GM19468 (cell line): Measurements from ENCODE around the gene CCDC18.
"Not testable (repeated sequence)": the region's sequence is repeated elsewhere in the genome, so short reads cannot be mapped to it uniquely, and the experiment has no call there.

Source experiments
- ATAC-seq: cut with Tn5 transposase; IDR thresholded peaks from one replicate; pipeline ENCODE4 v1.9.1; 2021; ENCODE audit warnings: mild to moderate bottlenecking, moderate library complexity, moderate number of reproducible peaks; ENCODE audit not compliant: unreplicated experiment; ENCODE audit errors: extremely low read depth

Gene CCDC18

DNA sequence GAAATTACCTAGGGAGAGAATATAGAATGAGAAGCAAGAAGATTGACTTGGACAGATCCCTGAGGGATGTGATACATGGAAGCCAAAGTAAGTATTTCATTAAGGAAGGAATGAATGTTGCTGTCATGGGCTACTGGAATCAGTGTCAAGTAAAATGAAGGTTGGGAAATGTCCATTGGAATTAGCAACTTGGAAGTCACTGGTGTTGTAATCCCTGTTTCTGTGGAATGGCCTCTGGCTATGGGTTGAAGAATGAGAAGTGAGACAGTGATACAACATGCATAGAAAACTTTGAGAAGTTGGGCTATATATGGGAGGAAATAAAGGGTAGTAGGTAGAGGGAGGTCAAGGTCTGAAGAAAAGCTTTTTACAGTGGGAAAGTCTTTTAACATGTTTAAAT is 54.7 kb downstream of the CCDC18 start:
- no peak for ATAC-seq

DNA sequence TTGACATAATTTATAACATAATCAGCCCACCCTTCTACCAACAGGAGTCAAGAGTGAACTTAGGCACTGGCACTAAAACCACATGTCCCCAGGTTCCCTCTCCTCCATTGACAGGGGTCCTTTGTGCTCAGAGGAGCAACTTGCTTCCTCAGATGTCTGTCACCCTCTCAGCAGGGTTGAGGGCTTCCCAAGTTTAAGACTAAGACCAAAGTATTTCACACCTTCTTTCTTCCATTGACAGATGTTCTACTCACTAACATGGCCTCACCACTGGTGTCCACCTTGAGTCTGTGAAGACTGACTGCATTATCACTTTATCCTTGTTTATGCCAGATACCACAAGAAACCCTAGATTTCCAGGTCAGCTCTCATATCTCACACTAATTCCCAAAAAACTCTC is 56.5 kb downstream of the CCDC18 start:
- ATAC-seq: no peak

DNA sequence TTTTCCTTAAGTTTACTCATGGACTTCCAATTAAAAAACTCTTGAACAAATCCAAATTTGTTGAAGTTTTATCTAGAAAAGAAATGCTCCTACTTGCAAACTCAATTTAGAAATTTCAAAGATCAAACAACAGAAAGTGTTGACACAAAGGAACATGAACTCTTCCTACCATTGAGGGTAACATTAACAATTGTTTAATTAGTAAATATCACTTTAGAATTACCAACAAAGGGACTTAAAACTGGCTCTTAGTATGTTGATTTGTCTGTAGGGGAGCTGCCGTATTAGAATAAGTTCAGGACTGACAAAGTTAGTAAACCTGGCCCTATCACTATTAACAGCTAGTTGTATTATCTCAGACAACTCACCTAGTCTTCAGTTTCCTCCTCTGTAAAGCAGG is 57.9 kb downstream of the CCDC18 start:
- no peak for ATAC-seq

DNA sequence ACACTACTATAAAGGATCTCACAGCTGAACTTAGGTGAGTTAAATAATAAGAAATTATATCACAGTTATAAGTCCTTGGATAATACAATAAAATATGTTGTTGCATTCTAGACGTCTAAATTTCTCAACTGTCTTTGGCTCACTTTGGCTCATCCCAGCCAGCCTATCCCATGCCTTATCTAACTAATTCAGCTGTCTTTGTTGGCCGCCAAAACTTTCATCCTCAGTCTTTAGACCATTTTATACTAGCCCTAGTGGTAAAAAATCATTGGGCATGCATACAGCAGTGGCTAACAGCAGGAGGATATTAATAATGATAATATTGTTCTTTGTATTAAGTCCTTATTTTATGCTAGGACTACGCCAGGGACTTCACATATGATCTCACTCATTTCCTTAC is 59.3 kb downstream of the CCDC18 start:
- ATAC-seq: no peak

DNA sequence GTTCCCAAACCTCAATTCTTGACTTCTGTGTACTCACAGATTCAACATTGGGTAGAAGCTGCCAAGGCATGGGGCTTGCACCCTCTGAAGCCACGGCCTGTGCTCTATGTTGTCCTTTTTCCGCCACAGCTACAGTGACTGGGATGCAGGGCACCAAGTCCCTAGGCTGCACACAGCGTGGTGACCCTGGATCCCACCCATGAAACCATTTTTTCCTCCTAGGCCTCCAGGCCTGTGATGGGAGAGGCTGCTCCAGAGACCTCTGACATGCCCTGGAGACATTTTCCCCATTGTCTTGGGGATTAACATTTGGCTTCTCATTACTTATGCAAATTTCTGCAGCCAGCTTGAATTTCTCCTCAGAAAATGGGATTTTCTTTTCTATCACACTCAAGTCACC is 62.7 kb downstream of the CCDC18 start:
- not testable (repeated sequence) for ATAC-seq

DNA sequence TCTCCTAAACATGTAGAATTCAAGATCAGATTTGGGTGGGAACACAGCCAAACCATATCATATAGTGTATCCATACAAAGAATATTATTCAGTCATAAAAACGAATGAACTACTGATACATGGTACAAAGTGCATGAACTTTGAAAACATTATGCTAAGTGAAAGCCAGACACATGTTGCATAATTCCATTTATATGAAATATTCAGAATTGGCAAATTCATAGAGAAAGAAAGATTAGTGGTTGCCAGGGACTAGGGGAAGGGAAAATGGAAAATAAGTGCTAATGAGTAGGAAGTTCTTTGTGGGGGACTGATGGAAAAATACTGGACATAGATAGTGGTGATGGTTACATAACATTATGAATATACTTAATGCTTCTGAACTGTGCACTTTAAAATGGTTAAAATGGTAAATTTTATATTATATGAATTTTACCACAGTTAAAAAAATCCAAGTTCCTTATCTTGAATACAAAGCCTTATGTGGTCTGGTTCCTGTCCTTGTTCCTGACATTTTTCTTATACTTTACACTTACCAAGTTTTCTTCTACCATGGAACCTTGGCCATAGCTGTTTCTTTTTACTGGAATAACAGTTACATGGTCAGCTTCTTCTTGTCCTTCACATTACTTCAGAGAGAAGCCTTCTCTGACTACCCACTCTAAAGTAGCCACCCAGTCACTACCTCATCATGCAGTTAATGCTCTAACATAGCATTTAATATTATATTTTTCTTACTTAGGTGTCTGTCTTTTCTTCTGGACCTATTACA is 64.0 kb downstream of the CCDC18 start:
- ATAC-seq: no peak

DNA sequence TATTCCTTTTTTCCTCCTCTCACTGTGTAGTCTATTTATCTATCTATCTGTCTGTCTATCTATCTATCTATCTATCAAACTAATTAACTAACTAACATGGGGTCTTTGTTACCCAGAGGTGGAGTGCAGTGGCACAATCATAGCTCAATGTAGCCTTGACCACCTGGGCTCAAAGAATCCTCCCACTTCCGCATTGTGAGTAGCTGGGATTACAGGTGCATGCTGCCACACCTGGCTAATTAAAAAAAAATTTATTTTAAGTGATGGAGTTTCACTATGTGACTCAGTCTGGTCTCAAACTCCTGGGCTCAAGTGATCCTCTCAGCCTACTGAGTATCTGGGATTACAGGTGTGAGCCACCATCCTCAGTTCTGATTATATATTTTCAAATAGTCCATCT is 71.4 kb downstream of the CCDC18 start:
- no peak for ATAC-seq

DNA sequence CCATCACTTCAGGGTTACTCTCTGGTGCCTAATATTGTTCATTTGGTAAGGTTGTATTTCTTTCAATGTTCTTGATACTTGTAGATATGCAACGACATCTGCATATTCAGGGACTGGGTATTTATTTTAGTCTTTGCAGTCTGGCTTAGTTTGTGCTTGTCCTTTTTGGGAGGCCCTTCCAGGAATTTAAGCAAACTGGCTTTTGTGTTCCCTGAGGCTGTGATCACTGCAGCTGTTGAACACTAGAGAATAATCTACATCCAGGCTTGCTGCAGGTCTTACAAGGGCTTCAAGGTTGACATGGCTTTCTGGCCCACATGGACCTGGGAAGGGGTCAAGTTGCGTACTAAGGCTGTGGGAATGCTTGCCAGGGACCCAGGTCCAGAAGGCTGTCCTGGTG is 72.1 kb downstream of the CCDC18 start:
- ATAC-seq: no peak

DNA sequence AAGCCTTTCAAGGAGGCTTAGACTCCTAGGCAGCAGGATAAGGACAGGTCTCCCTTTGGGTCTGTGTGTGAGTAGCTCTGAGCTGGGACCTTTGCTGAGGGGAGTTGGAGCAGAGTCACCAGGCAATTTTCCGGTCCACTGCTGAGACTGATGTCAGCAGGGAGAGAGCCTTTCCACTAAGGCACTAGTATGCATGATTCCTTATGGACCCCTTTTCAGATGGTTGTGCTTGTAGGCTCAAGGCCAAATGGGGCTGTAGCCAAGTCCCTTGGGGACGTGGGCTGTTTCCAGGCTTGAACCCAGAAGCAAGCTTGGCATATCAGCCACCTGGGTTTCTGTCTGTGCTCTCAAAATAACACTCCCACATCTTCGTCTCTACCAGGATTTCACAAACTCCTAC is 73.0 kb downstream of the CCDC18 start:
- ATAC-seq: no peak

DNA sequence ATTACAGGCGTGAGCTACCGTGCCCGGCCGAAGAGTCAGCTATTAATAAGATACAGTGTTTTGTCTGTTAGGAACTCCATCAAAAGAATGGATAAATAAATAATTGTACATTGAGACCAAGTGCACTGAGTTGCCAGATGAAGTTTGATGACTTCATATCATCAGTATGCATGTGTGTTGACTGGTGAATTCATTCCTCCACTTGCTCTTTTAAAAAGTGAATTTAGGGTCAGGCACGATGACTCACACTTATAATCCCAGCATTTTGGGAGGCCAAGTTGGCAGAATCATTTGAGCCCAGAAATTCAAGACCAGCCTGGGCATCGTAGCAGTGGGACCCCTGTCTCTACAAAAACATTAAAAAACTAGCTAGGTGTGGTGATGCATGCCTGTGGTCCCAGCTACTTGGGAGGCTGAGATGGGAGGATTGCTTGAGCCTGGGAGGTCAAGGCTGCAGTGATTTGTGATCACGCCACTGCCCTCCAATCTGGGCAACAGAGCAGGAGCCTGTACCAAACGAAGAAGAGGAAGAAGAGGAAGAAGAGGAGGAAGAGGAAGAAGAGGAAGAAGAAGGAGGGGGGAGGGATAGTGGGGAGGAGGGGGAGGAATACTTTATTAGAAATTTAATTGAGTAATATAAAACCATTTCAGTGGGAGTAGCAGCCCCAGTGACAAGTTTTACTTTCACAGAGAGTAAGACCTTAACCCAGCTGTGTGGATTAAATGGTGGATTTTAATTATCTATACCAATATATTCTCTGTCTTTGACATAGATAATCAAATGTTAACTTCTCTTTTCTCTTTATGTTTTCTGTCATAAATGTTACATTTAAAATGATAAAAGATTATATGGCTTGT is 74.9 kb downstream of the CCDC18 start:
- ATAC-seq: no peak

DNA sequence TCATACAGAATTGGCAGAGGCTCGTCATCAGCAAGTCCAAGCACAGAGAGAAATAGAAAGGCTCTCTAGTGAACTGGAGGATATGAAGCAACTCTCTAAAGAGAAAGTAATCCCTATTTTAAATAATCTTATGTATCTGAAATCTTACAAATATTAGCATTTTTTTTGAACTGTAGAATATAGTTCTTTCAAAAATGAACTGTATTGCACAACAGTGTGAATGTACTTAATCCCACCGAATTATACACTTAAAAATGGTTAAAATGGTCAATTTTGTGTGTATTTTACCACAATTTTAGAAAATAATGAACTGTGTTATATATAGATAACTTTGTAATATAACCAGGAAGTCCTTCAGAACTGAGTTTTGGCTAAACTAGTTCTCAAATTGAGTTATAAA is 75.9 kb downstream of the CCDC18 start:
- ATAC-seq: no peak

DNA sequence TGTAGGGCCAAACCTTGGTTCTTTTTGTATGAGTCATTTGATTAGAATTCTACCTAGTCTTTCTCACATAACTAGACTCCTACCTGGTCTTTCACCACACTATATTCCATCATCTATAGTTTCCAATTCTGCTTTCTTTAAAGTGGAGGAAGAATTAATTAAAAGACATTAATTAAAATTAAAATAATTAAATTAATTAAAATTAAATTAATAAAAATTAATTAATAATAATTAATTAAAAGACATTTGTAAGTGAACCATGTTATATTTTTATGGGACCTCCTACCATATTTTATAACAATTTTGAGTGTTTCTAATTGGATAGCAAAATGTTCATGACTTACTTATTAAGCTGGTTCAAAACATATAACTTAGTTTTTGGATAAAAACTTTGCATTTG is 77.4 kb downstream of the CCDC18 start:
- no peak for ATAC-seq

DNA sequence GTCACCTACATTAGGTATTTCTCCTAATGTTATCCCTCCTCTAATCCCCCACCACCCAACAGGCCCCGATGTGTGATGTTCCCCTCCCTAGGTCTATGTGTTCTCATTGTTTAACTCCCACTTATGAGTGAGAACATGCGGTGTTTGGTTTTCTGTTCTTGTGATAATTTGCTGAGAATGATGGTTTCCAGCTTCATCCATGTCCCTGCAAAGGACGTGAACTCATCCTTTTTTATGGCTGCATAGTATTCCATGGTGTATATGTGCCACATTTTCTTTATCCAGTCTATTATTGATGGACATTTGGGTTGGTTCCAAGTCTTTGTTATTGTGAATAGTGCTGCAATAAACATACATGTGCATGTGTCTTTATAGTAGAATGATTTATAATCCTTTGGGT is 80.2 kb downstream of the CCDC18 start:
- ATAC-seq: not testable (repeated sequence)

DNA sequence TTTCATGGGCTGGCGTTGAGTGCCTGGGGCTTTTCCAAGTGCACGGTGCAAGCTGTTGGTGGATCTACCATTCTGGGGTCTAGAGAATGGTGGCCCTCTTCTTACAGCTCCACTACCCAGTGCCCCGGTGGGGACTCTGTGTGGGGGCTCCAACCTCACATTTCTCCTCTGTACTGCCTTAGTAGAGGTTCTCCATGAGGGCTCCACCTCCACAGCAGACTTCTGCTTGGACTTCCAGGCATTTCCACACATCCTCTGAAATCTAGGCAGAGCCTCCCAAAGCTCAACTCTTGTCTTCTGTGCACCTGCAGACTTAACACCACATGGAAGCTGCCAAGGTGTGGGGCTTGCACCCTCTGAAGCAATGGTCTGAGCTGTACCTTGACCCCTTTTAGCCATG is 82.1 kb downstream of the CCDC18 start:
- ATAC-seq: no peak

DNA sequence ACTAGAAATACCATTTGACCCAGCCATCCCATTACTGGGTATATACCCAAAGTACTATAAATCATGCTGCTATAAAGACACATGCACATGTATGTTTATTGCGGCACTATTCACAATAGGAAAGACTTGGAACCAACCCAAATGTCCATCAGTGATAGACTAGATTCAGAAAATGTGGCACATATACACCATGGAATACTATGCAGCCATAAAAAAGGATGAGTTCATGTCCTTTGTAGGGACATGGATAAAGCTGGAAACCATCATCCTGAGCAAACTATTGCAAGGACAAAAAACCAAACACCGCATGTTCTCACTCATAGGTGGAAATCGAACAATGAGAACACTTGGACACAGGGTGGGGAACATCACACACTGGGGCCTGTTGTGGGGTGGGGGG is 88.4 kb downstream of the CCDC18 start:
- not testable (repeated sequence) for ATAC-seq

DNA sequence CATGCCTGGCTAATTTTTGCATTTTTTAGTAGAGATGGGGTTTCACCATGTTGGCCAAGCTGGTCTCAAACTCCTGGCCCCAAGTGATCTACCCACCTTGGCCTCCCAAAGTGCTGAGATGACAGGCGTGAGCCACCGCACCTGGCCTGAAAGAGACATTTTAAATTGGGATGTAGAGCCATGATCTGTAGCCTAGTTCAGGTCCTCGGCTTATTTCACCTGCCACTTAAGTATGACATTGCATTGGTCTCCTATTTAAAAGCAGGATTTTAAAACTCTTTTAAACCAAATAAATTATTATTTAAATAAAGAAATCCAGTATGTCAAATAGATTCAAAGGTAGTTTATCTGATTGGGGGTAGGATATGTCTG is 94.7 kb downstream of the CCDC18 start:
- not testable (repeated sequence) for ATAC-seq

DNA sequence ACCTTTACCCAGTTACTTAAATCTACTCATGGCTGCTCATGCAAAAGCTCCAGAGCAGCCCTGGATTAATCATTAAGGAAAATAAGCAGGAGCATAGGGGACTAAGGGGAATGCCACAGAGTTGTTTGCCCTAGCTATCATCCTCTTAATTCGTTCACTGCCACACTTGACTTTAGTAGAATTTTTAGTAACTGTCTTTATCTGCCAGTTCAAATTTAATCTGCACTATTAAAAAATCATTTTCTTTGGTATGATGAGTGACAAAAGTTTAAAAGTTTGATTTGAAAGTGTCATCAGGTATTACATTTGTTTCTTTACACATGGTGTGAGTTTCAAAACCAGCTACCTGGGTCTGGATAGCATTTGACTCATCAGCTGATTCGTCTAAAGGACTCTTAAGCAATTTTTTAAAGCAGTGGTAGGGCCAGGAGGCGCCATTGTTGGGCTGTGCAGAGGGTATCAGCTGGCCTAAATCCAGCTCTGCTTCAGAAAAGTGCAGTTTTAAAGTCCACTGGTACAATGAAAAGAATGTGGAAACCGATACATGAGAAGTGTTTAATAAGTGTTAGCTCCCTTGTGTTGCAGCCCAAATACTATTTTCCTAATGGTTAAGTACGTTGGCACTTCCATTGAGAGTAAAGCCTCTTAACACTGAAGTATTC is 95.2 kb downstream of the CCDC18 start:
- no peak for ATAC-seq

DNA sequence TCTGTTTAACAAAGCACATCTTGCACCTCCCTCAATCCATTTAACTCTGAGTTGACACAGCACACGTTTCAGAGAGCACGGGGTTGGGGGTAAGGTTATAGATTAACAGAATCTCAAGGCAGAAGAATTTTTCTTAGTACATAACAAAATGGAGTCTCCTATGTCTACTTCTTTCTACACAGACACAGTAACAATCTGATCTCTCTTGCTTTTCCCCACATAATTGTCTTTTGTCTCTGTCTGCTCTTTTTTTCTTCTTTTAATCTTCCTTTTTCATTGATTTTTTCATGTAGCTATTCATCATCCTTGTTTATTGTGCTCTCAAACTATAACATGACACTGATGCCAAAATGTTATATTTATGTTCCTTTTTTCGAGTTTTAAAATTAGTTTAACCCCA is 97.0 kb downstream of the CCDC18 start:
- ATAC-seq: not testable (repeated sequence)

DNA sequence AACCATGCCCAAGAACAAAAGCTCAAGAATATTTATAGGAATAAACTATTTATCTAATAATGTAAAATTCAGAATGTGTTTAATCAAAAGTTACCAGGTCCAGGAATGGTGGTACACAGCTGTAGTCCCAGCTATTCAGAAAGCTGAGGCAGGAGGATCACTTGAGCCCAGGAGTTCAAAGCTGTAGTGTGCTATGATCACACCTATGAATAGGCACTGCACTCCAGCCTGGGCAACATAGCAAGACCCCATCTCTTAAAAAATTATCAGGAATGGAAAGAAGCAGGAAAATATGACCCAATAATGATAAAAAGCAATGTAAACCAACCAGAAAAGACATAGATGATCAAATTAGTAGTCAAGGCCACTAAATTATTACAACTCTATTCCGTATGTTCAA is 103.0 kb downstream of the CCDC18 start:
- ATAC-seq: no peak

DNA sequence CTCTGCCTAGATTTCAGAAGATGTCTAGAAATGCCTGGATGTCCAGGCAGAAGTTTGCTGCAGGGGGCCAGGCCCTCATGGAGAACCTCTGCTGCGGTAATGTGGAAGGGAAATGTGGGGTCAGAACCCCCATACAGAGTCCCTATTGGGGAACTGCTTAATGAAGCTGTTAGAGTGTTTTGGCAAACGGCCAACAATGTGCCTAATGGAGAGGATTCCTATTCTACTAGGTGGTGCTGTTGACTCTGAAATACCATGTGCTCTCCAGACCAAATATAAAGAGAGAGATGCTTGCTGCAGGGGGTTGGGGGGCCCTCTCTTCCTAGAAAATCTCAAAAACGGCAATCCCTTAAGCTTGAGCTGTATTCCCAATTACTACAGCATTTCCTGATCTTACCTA is 108.0 kb downstream of the CCDC18 start:
- ATAC-seq: no peak

DNA sequence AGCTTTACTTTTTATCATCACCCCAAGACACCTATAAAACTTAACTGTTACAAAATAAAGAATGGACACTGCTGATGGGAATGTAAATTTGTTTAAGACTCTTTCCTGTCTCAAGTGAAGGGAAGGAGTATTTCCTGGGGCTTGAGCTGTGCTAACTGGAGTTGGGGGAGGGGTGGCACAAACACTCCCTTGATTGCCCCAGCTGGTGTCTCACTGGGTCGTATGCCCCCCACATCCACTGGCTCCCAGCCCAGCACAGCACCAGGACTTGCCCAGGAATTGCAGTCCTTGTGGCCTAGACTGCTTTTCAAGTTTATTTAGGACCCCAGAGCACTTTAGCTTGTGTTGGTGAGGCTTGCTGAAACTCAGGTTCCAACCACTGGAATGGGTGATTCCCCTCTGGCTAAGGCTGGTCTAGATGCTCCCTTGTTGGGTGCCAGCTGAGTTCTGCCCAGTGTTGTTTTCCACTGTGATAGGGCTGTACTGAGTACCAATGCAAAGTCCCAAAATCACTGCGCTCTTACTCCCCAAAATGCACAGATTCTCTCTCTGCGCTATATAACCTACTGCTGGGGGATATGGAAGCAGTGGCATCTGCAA is 116.1 kb downstream of the CCDC18 start:
- ATAC-seq: no peak
